HL-60 (cell line): ENCODE data around the gene CDRT4.

Experiments used
- CTCF ChIP-seq: IDR thresholded peaks from one replicate; pipeline ENCODE4 v1.5.1; 2011; ENCODE audit warnings: low read length, control low read depth, inconsistent platforms; ENCODE audit not compliant: insufficient read depth
- POLR2AphosphoS5 ChIP-seq: IDR thresholded peaks from 2 replicates; pipeline ENCODE4 v1.6.1; 2012; ENCODE audit warnings: low read depth
- REST ChIP-seq: IDR thresholded peaks from 2 replicates; pipeline ENCODE4 v1.6.1; 2012; ENCODE audit warnings: low read depth; ENCODE audit not compliant: insufficient replicate concordance

- TF ChIP-seq CTCF (no peak), POLR2AphosphoS5 (no peak), REST (no peak)
Measured at GRCh38 chr17:15440347-15440746, 27.1 kb downstream of the CDRT4 start.
